ENCODE measurements around the gene SLC12A9.
A peak's percentile ranks its signal among the peaks of the same experiment; 100 is the strongest.

SLC12A9 gene

GRCh38 chr7:100893318-100893895, 40.9 kb downstream of the SLC12A9 start:
- Histone ChIP-seq H3K79me2 (ENCODE audit: insufficient read depth, low read length) (no peaks in the 10 kb centered on the region), H3K4me3 (ENCODE audit: low read depth, low read length, poor library complexity, severe bottlenecking) (no peak overlapping the region), H3K9me2 (ENCODE audit: low read depth, low read length) (no peaks in the 10 kb centered on the region), H3K27ac (ENCODE audit: low read depth, low read length, poor library complexity, severe bottlenecking) (no peak overlapping the region), H4K20me1 (ENCODE audit: insufficient read depth, low read length) (no peaks in the 10 kb centered on the region), H2AFZ (ENCODE audit: low read length) (no peak overlapping the region), H3K9me3 (ENCODE audit: low read length) (no peaks in the 10 kb centered on the region), H3K9ac (ENCODE audit: low read length) (no peak overlapping the region), H3K36me3 (ENCODE audit: insufficient read depth, low read length) (peaks cover 5% of the 10 kb centered on the region), H3K4me1 (ENCODE audit: insufficient read depth, low read length, severe bottlenecking) (peaks cover 33% of the 10 kb centered on the region), H3K27me3 (ENCODE audit: insufficient read depth, low read length) (0 out of 2 replicates have a peak, but pooled peaks cover 4% of the 10 kb centered on the region), H3F3A (ENCODE audit: insufficient read depth, low read length) (0 out of 2 replicates have a peak, but pooled peaks cover 2% of the 10 kb centered on the region), H3K4me2 (ENCODE audit: low read length) (no peak overlapping the region)
- TF ChIP-seq CTCF (IDR thresholded peaks at IDR 0.05; ENCODE audit: low read length) = no peak
- TF ChIP-seq EZH2 (IDR thresholded peaks at IDR 0.05; ENCODE audit: borderline replicate concordance, low read length) = no peak

- Histone ChIP-seq H3K9me3 (ENCODE audit: low read length) (no peaks in the 10 kb centered on the region), H2AFZ (ENCODE audit: low read length) (no peak overlapping the region), H3K9ac (ENCODE audit: low read length) (no peak overlapping the region), H3K4me3 (ENCODE audit: low read depth, low read length, poor library complexity, severe bottlenecking) (no peak overlapping the region), H3K9me2 (ENCODE audit: low read depth, low read length) (no peaks in the 10 kb centered on the region), H3F3A (ENCODE audit: insufficient read depth, low read length) (no peaks in the 10 kb centered on the region), H3K79me2 (ENCODE audit: insufficient read depth, low read length) (no peaks in the 10 kb centered on the region), H3K4me2 (ENCODE audit: low read length) (no peak overlapping the region), H3K36me3 (ENCODE audit: insufficient read depth, low read length) (no peaks in the 10 kb centered on the region; the same call in 1 of the 2 replicates), H3K27ac (ENCODE audit: low read depth, low read length, poor library complexity, severe bottlenecking) (no peak overlapping the region), H4K20me1 (ENCODE audit: insufficient read depth, low read length) (no peaks in the 10 kb centered on the region), H3K4me1 (ENCODE audit: insufficient read depth, low read length, severe bottlenecking) (peaks cover 26% of the 10 kb centered on the region), H3K27me3 (ENCODE audit: insufficient read depth, low read length) (0 out of 2 replicates have a peak, but pooled peaks cover 4% of the 10 kb centered on the region)
- TF ChIP-seq CTCF (IDR thresholded peaks at IDR 0.05; ENCODE audit: low read length) = no peak
- TF ChIP-seq EZH2 (IDR thresholded peaks at IDR 0.05; ENCODE audit: borderline replicate concordance, low read length) = no peak
Observed at GRCh38 chr7:100893910-100894721, 41.6 kb downstream of the SLC12A9 start.

GRCh38 chr7:100894860-100895700, 42.6 kb downstream of the SLC12A9 start:
- no peak overlapping the region for H2AFZ ChIP-seq (ENCODE audit: low read length)
- H3K9me2 ChIP-seq (ENCODE audit: low read depth, low read length) = no peaks in the 10 kb centered on the region
- TF ChIP-seq CTCF (IDR thresholded peaks at IDR 0.05; ENCODE audit: low read length) (peak; percentile 93), EZH2 (IDR thresholded peaks at IDR 0.05; ENCODE audit: borderline replicate concordance, low read length) (no peak)
- H3K4me1 ChIP-seq (ENCODE audit: insufficient read depth, low read length, severe bottlenecking) = peaks cover 21% of the 10 kb centered on the region
- H3K79me2 ChIP-seq (ENCODE audit: insufficient read depth, low read length) = no peaks in the 10 kb centered on the region
- no peak overlapping the region for H3K9ac ChIP-seq (ENCODE audit: low read length)
- H3K27ac ChIP-seq (ENCODE audit: low read depth, low read length, poor library complexity, severe bottlenecking) = no peak overlapping the region
- no peaks in the 10 kb centered on the region for H3F3A ChIP-seq (ENCODE audit: insufficient read depth, low read length)
- no peak overlapping the region for H3K4me3 ChIP-seq (ENCODE audit: low read depth, low read length, poor library complexity, severe bottlenecking)
- 0 out of 2 replicates have a peak, but pooled peaks cover 4% of the 10 kb centered on the region for H3K27me3 ChIP-seq (ENCODE audit: insufficient read depth, low read length)
- H3K4me2 ChIP-seq (ENCODE audit: low read length) = no peak overlapping the region; the same call in 1 of the 2 replicates
- no peaks in the 10 kb centered on the region for H3K36me3 ChIP-seq (ENCODE audit: insufficient read depth, low read length)
- H4K20me1 ChIP-seq (ENCODE audit: insufficient read depth, low read length) = no peaks in the 10 kb centered on the region
- H3K9me3 ChIP-seq (ENCODE audit: low read length) = no peaks in the 10 kb centered on the region
